SK-N-SH (cell line): ENCODE results near the gene FETUB.

Experiments used
- CTCF ChIP-seq: fragments of 200-600 bp; sonication (generic); IDR thresholded peaks from 2 replicates; pipeline ENCODE4 v1.6.1; 2017; ENCODE audit warnings: antibody characterized with exemption, mild to moderate bottlenecking, moderate library complexity
- POLR2AphosphoS5 ChIP-seq: IDR thresholded peaks from 2 replicates; pipeline ENCODE4 v1.6.1; 2012; ENCODE audit warnings: low read depth, low read length
- RAD21 ChIP-seq: IDR thresholded peaks from 2 replicates; pipeline ENCODE4 v1.6.1; 2012; ENCODE audit warnings: mild to moderate bottlenecking, low read length

GRCh38 chr3:186691676-186692075, 51.5 kb downstream of the FETUB start:
- TF ChIP-seq CTCF (no peak), POLR2AphosphoS5 (no peak), RAD21 (no peak)
